HepG2 (cell line): ENCODE results near the gene TPPP3. TPM values are rescaled to one million over a fixed set of nuclear protein-coding genes. Genes with fewer than 3 reads are reported as not detected.

ENCODE experiments used
- ATM ChIP-seq: fragments of 450-650 bp; IDR thresholded peaks from 2 replicates; pipeline ENCODE4 v1.7.1; 2017; ENCODE audit warnings: mild to moderate bottlenecking, borderline replicate concordance
- DMTF1 ChIP-seq: sonication (generic); formaldehyde crosslinking; IDR thresholded peaks from 2 replicates; pipeline ENCODE4 v1.4.0; 2020; ENCODE audit warnings: mild to moderate bottlenecking, missing genetic modification reagents
- FOXK2 ChIP-seq: fragments of 450-650 bp; IDR thresholded peaks from 2 replicates; pipeline ENCODE4 v1.6.1; 2016
- HMGXB3 ChIP-seq: sonication (generic); formaldehyde crosslinking; IDR thresholded peaks from 2 replicates; pipeline ENCODE4 v1.4.0; 2020; ENCODE audit warnings: missing genetic modification reagents, borderline replicate concordance
- KMT2A ChIP-seq: sonication (generic); formaldehyde crosslinking; IDR thresholded peaks from 2 replicates; pipeline ENCODE4 v1.4.0; 2020; ENCODE audit warnings: missing genetic modification reagents
- MTF1 ChIP-seq: sonication (generic); formaldehyde crosslinking; IDR thresholded peaks from 2 replicates; pipeline ENCODE4 v1.5.0; 2020; ENCODE audit warnings: missing genetic modification reagents
- MXI1 ChIP-seq: IDR thresholded peaks from 3 replicates; pipeline ENCODE4 v1.6.1; 2012; ENCODE audit warnings: low read depth, low read length, inconsistent platforms, borderline replicate concordance
- PBX3 ChIP-seq: sonication (generic); formaldehyde crosslinking; IDR thresholded peaks from 2 replicates; pipeline ENCODE4 v1.8.1; 2023; ENCODE audit warnings: missing genetic modification reagents, inconsistent platforms, borderline replicate concordance
- PPARG ChIP-seq: conservative IDR thresholded peaks from 2 replicates; pipeline ENCODE4 v1.6.1; 2016; ENCODE audit warnings: missing biosample characterization, missing genetic modification reagents
- SAFB2 ChIP-seq: sonication (generic); formaldehyde crosslinking; IDR thresholded peaks from 2 replicates; pipeline ENCODE4 v1.5.1; 2020; ENCODE audit warnings: missing genetic modification reagents, low read depth, mild to moderate bottlenecking, borderline replicate concordance
- ZBTB1 ChIP-seq: sonication (generic); formaldehyde crosslinking; IDR thresholded peaks from 2 replicates; pipeline ENCODE4 v1.4.0; 2020; ENCODE audit warnings: missing genetic modification reagents, borderline replicate concordance
- ZFX ChIP-seq: sonication (generic); formaldehyde crosslinking; IDR thresholded peaks from 2 replicates; pipeline ENCODE4 v1.4.0; 2020; ENCODE audit warnings: mild to moderate bottlenecking, low read depth, missing genetic modification reagents, moderate library complexity
- ZNF251 ChIP-seq: sonication (generic); formaldehyde crosslinking; IDR thresholded peaks from 2 replicates; pipeline ENCODE4 v1.9.0; 2021; ENCODE audit warnings: mild to moderate bottlenecking, missing genetic modification reagents
- ZNF337 ChIP-seq: sonication (generic); formaldehyde crosslinking; IDR thresholded peaks from 2 replicates; pipeline ENCODE4 v1.5.1; 2020; ENCODE audit warnings: missing genetic modification reagents, low read depth, mild to moderate bottlenecking, borderline replicate concordance
- ZNF574 ChIP-seq: sonication (generic); formaldehyde crosslinking; IDR thresholded peaks from 2 replicates; pipeline ENCODE4 v1.4.0; 2020; ENCODE audit warnings: missing genetic modification reagents
- ZNF576 ChIP-seq: sonication (generic); formaldehyde crosslinking; IDR thresholded peaks from 2 replicates; pipeline ENCODE4 v1.4.0; 2020; ENCODE audit warnings: mild to moderate bottlenecking, missing genetic modification reagents
- ZNF614 ChIP-seq: IDR thresholded peaks from 2 replicates; pipeline ENCODE4 v1.6.1; 2018; ENCODE audit warnings: missing biosample characterization, missing genetic modification reagents, inconsistent platforms, borderline replicate concordance
- ZNF878 ChIP-seq: sonication (generic); formaldehyde crosslinking; IDR thresholded peaks from 2 replicates; pipeline ENCODE4 v1.8.1; 2023; ENCODE audit warnings: mild to moderate bottlenecking, missing genetic modification reagents, moderate library complexity
- ZSCAN29 ChIP-seq: sonication (generic); formaldehyde crosslinking; conservative IDR thresholded peaks from 2 replicates; pipeline ENCODE4 v1.4.0; 2020; ENCODE audit warnings: mild to moderate bottlenecking, missing genetic modification reagents
- polyA plus RNA-seq, 8 experiments: library from polyadenylated mRNA; depleted of rRNA in 3 of 8; stranded (reverse) in 7 of 8; unstranded in 1 of 8; fragments of >200 nt; fragmentation: Illumina TruSeq in 4 of 8; extraction: Trizol in 4 of 8; gene quantifications; 2 replicates each; pipeline versions ENCODE4 v1.2.1 to v1.2.3, GENCODE V29; 2011 to 2016; ENCODE audit warnings: low read depth in 4 of 8, missing spikeins in 1 of 8, mixed read lengths in 1 of 8; ENCODE audit not compliant: insufficient read depth in 1 of 8
- total RNA-seq, 5 experiments: library from RNA; depleted of rRNA; stranded (reverse); fragments of >200 nt; fragmentation: Illumina TruSeq; extraction: Trizol; gene quantifications; 2 replicates each; pipeline ENCODE4 v1.2.3, GENCODE V29; 2016; ENCODE audit warnings: low read depth in 1 of 5

TPPP3 gene
- total and polyA plus RNA-seq, 2 of the 13 experiments (the other 11 are each of a cell fraction or from before 2014, with no cell fraction given) = 0.16 to 0.44 TPM

- TF ChIP-seq ZNF574 (CRISPR knock-in tag) (peak; percentile 48), ZNF337 (peak; percentile 40; the same call in 1 of the 2 replicates), ZNF576 (CRISPR knock-in tag) (peak; percentile 82; the same call in 1 of the 2 replicates), ZBTB1 (no peak), ATM (no peak), ZFX (CRISPR knock-in tag) (peak; percentile 71), ZNF878 (CRISPR knock-in tag) (peak; percentile 80), SAFB2 (CRISPR knock-in tag) (peak; percentile 82; the same call in 1 of the 2 replicates), ZNF251 (CRISPR knock-in tag) (peak; percentile 95; the same call in 1 of the 2 replicates), PPARG (CRISPR knock-in tag) (no peak), ZNF614 (no peak), DMTF1 (CRISPR knock-in tag) (peak; percentile 78; the same call in 1 of the 2 replicates), HMGXB3 (CRISPR knock-in tag) (no peak), PBX3 (0 out of 2 replicates have a peak, but pooled peaks have one; percentile 67), MXI1 (peak; percentile 92; the same call in 1 of the 3 replicates), KMT2A (CRISPR knock-in tag) (peak; percentile 43; the same call in 1 of the 2 replicates), MTF1 (CRISPR knock-in tag) (no peak), ZSCAN29 (CRISPR knock-in tag) (peak; percentile 89), FOXK2 (no peak)
Measured at GRCh38 chr16:67430504-67430976, 37.2 kb upstream of the TPPP3 start (continued).
